NCI-H1105 (cell line): Measurements from ENCODE around the gene RPA3.
"Not testable (repeated sequence)": the region's sequence is repeated elsewhere in the genome, so short reads cannot be mapped to it uniquely, and the experiment has no call there.

Source experiments
- DNase-seq: peaks from one replicate; lab custom pipeline; 2025; lab: John Stamatoyannopoulos, UW

The RPA3 gene

DNA sequence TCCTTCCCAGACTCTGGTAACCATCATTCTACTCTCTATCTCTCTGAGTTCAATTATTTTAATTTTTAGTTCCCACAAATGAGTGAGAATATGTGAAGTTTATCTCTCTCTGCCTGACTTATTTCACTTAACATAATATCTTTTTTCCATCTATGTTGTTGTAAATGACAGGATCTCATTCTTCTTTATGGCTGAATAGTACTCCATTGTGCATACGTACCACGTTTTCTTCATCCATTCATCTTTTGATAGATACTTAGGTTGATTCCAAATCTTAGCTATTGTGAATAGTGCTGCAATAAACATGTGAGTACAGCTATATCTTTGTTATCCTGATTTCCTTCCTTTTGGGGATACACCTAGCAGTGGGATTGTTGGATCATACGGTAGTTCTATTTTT, 23.9 kb downstream of the RPA3 start:
- no peak for DNase-seq

DNA sequence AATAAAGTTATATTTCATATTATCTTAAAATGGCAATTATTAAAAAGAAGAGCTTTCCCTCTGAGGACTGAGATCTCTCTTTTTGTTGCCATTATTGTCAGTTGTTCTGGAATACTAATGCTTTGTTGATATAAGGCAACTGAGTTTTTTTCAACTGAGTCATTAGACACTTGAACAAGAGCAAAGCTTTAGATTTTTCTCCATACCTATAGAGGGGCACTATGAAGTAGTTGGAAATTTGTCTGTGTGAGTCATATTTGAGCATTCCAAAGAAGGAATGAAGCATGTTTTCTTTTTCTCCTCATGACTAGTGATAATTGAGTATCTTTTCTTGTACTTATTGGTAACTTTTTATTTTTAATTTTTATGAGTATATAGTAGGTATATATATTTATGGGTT, 24.5 kb downstream of the RPA3 start:
- no peak for DNase-seq

DNA sequence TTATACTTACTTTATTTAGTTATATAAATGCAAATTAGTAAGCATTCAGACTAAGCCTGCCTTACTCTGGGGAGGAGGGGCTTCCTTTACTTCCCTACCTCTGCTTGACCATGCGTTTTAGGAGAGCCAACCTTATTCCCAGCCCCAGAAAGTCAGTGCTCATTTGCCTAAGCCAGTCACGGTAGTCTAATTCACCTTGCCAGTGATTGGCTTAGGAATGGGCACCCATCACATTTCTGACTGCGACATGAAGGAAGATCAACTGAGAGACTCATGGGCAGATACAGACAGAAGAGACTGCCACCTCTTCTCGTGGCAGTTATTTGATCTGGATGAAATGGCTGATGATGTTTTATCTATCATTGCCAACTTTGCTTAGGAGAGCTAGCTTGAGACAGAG, 29.5 kb downstream of the RPA3 start:
- no peak for DNase-seq

DNA sequence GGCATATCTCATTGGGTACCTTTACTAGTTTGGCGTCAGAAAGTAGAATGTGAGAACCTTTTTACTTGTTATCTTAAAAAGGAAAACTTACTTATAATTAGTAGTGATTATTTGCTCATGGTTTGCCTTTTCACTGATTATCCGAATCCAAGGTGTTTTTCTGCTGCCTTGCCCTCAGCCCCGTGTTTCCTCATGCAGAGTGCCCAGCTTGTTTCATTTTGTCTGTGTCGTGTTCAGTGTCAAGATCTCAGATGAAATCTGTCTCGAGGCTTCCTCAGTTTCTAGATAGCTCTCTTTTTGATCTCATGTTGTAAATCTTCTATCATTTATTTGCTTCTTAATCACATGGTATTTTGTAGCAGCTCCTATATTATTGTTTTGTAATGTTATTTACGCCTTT, 30.1 kb downstream of the RPA3 start:
- no peak for DNase-seq

DNA sequence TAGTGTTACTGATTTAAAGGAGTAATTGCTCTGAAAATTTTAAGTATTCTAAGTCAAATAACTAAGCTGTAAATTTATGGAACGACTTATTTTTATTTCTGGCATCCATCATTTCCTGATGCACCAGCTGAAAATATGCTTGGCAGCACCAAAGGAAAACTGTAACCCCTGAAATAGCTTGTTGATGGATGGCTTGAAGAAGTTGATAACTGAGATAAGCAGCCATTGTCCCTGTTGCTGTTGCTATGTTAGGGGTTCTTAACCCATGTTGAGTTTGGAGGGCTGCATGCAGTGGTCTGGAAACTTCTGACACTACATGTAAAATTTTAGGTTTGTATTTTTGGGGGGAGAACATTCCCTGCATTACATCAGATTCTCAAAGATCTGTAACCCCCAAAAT, 30.6 kb downstream of the RPA3 start:
- DNase-seq, result no peak

DNA sequence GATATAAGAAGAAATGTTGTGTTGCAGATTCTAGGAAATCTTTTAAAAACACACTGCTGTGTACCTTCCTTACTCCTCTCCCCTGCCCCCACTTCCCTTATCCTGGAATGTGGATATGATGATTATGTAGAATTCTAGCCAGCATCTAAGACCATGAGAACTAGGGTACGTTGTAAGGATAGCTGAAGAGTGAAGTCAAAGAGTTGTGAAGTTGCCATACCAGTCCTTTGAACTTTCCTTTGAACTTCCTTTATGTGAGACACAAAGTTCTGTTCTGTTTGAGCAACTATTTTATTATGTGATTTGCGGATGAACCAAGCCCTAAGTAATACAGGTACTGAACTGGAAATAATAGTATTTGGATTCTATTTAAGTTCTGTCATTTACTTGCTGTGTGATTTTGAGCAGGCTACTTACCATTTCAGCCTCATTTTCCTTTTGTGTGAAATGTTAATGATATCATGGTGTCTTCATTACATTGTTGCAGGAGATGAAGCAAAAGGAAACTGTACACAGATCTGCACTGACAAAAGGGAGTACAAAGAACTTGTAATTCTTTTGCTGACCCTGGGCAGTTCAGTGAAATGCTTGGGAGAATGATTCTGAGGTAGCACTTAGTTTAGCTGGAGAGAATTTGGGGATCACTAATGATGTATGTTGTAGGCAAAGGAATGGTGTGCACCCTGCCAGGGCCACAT, 31.4 kb downstream of the RPA3 start:
- no peak for DNase-seq

DNA sequence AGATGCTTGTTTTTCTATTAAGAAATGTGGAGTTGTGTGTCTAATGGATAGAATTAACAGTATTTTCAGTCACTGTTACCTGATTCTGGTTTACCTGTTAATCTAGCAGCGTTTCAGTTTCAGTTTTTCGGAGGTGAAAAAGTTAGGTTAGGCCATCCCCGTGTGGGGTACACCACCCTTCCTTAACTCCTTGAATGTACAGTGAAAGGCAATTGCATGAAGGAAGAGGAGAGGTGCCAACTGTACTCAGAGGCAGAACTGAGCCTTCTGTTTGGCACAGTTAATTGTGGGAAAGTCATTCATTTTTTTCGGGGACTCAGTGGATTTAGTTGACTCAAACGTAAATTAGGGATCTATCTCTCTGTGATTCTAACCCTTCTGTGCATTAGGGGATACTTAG, 35.5 kb downstream of the RPA3 start:
- DNase-seq, result no peak

DNA sequence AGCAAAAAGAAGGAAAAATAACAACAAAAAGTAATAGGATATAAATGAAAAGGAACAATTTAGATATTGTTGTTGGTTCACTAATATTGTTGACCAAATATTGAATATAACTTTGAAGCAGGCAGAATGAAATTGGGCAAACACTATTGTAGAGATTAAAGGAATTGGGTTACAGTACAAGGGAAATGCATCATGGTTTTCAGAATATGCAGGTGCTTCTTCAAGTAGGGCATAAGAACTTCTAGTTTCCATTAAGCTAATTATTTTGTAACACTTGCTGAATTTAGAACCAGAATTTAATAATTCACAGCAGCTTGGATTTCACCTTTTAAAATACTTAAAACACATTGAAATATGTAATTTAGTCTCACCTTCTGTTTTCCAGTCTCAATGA, 36.5 kb downstream of the RPA3 start:
- no peak for DNase-seq

DNA sequence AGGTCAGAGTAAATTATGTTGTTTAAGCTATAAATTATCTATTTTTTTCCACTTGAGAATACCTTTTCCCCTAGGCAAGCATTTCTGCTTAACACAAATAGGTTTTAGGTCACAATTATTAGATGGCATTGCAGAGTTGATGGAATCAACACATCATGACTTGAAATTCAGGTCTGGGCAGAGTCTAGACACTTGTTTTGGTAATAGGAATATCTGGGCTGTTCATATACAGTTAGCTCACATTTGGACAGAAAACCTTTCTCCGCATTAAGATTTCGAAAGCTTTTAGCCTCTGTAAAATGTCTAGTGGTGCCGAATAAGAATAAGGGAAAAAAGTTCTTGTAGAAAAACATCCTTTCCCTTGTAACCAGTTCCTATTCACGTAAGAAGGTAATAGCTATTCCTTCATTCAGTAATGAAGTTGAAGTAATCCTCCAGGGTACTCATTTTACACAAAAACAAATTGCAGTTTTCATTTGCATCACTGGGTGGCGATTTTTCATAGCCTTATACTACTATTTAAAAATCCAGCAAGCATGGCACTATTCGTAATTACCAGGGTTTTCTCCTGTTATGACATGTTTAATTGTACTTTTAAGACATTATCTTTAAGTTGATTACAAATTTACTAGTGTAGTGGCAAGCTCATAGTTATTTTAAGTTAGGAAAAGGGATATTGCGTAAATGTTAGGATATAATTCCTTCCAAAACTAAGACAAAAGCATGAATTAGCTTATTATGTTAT, 37.0 kb downstream of the RPA3 start:
- peak; percentile 87 for DNase-seq

DNA sequence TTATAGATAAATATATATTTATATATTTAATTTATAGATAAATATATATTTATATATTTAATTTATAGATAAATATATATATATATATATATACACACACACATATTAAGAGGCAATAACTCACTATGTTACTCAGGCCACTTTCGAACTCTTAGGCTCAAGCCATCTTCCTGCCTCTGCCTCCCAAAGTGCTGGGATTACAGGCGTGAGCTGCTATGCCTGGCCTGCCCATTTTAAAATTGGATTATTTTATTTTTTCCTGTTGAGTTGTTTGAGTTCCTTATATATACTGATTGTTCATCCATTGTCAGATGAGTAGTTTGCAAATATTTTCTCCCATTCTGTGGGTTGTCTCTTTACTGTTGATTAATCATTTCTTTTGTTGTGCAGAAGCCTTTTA, 38.8 kb downstream of the RPA3 start:
- not testable (repeated sequence) for DNase-seq

DNA sequence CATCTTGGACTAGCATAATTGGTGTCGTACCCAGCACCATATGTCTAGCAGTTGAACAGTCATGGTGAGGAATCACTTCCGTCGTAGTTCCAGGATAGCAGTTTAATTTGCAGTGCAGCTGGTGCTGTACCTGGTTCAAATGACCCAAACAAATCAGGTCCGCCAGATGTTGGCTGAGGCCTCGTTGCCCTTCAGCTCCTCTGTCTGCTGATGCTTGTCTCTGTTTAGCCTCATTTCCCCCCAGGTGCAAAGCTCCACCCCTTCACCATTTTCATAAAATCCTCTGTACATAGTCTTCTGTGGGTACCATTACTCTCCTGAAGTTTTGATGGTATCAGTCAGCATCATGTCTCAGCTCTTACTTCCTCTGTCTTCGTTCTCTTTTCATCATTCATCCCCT, 42.7 kb downstream of the RPA3 start:
- no peak for DNase-seq

DNA sequence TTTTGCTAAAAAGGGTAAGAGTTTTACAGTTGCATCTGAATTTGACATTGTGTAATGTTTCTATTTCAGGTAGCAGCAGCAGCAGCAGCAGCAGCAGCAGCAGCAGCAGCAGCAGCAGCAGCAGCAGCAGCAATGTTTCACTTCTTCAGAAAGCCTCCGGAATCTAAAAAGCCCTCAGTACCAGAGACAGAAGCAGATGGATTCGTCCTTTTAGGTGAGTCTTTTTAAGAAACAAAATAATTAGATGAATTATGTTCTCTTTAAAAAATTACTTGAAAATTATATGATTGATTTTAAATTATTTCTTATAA, 45.2 kb downstream of the RPA3 start:
- DNase-seq, result no peak

DNA sequence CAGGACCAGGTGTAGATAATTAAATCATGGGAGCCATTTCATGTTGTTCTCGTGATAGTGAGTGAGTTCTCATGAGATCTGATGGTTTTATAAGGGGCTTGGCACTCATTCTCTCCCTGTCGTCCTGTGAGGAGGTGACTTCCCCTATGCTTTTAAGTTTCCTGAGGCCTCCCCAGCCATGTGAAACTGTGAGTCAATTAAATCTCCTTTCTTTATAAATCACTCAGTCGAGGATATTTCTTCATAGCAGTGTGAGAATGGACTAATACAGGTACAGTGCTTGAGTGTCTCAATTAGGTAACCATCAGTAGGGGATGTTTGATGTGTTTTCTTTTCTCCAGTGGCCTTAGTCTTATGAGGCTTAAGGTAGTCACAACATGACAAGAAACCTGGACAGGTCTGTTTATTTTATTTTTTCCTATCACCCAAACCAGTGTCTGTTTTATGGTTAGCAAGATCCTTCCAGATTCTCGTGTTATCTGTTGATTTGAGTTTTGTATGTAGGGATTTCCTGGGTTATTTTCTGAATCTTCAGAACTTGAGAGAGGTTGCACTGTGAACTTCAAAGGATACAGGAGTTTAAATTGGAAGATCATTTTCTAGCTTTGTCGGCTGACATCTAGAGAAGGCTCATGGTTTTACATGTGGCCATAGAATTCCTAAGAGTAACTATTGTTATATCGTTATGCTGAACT, 45.7 kb downstream of the RPA3 start:
- DNase-seq, result no peak

DNA sequence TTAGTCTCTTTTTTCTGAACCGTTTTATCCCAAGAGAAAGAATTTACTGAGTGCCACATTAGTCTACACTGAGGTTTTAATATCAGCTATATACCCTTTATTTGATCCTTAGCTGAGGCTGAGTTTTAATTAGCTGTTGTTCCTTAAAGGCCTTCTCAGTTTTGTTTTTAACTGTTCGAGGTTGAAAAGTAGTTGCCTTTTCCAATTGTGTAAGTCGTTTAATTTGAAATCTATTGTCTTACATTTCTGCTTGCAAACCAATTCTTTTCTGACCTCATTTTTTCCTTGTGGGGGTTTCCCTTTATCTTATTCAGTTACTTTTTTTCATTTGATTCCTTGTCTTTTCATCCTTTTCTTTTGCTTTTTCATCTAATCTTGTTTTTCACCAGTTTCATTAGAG, 47.0 kb downstream of the RPA3 start:
- DNase-seq, result no peak

DNA sequence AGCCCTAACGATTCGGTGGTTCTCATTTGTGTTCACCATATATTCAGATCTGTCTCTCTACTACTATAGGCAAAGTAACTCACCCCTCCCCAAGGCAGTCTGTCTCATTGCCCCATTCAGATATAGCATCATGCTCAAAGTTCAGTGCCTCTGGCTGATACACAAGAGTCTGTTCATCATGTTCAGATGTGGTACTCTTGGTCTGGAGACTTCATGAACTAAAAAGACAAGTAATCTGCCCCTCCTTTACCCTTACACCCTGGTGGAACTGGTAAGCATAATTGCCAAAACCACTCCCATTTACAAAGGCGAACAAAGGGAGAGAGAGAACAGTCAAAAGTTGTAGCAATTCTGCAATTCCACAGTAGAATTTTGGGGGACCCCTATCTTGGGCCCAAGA, 47.9 kb downstream of the RPA3 start:
- no peak for DNase-seq

DNA sequence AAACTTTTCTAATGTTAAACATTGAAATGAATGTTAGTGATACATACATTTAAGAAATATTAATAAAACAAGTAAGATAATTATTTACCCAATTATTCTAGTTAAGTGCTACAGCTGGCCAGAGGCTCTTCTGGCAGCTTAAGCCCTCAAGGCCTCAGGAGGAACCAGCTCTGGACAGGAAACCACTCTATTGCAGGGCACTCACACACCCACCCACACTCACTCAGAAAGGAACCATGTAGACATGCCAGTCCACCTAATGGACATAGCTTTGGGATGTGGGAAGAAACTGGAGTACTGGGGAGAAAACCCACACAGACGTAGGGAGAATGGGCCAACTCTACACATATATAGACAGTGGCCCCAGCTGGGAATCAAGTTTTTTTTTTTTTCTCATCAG, 49.7 kb downstream of the RPA3 start:
- no peak for DNase-seq

DNA sequence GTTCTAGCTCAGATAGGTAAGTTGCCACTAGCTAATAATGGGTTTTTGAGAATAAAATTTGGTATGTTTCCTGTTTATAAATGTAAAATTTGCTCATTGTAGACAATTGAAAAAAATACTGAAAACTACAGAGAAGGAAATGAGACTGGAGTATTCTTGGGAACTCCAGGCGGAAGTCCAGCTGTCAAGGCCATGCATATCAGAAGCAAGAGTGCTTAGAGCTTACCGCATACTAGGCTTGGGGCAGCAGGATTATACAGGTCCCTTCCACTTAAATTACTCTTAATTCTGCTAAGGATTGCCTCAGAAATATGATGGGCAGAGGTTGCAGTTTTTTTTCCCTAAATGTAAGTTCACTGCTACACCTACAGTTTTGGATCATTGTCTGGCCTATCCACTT, 51.2 kb downstream of the RPA3 start:
- DNase-seq, result no peak

DNA sequence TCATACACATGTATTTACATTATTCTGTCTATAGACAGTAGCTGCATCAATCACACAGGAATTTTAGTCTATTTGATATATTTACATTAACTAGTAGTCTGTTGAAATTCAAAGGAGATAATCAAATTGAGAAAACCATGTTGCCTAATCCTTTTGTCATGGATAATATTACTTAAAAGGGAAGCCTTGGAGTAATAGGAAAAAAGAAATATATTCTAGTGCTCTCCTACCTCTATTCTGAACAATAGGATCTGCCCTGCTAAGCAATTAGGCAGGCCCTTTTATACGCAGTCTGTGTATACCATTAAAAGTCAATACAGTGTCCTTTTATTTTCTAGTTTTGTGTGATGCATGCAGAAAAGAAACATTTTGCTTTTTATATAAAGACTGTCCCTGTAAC, 53.4 kb downstream of the RPA3 start:
- no peak for DNase-seq

DNA sequence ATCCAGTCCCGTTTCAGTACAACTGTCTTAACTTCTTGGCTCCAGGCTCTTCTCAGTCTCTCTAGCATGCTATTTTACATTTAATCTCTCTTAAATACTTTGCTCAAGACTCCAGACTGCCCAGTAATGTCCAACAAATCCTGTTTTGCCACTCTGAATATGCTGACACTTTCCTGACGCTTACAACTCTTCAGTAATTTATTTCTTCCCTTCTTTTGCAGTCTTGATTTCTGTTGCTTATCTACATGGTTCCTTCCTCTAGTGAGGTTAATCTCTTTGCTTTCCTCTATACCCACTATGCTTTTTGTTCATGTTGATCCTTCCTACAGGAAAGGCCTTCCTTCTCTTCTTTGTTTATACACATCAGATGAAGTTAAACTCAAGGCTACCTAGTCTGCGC, 54.1 kb downstream of the RPA3 start:
- DNase-seq, result no peak

DNA sequence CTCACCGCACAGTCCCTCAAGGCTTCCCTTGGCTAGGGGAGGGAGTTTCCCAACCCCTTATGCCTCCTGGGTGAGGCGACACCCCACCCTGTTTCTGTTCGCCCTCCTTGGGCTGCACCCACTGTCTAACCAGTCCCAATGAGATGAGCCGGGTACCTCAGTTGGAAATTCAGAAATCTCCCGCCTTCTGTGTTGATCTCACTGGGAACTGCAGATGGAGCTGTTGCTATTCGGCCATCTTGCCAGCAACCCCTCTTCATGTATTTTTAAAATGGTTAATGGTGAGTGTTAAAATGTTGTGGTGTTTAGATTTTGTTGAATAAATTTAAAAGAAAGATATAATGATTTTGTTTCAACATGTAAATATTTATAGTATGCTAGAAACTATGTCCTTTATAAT, 55.9 kb downstream of the RPA3 start:
- no peak for DNase-seq

DNA sequence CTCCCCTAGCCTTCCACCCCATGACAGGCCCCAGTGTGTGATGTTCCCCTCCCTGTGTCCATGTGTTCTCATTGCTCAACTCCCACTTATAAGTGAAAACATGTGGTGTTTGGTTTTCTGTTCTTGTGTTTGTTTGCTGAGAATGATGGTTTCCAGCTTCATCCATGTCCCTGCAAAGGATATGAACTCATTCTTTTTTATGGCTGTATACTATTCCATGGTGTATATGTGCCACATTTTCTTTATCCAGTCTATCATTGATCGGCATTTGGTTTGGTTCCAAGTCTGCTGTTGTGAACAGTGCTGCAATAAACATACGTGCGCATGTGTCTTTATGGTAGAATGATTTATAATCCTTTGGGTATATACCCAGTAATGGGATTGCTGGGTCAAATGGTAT, 61.9 kb downstream of the RPA3 start:
- not testable (repeated sequence) for DNase-seq

DNA sequence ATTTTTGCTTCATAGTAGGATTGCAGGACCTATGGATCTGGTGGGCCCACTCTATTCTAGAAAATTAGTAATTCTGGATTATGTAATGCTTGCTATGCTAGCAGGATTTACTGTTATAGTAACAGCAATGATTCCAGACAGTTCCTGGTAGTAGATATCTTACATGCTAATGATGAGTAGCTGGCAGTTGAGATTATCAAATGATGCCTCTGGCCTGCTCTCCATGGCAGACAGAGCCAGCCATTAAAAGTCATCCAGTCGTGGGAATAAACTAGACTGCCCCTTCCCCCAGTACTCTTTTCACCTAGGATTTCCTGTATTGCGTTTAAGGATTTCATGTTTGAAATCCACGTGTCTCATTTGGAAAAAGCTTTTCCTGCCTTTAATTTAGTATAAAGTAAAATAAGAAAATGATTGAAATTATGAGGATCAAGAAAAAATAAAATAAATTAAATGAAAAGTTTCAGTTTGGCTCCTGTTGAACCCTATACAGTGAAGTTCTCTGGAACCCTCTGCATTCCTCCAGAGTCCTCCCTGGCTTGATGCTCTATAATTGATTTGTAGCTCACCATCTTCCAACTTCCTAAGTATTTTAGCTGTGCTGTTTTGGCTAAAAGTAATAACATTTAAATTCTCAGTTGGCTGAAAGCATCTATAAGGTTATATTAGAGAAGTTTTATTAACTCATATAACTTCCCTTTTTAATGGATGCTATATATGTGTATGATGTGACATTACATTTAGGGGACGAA, 63.3 kb downstream of the RPA3 start:
- DNase-seq, result no peak
